SK-N-MC (cell line): Measurements from ENCODE around the gene FRAT2.
A peak's percentile ranks its signal among the peaks of the same experiment; 100 is the strongest.

Experiments used
- DNase-seq: peaks from one replicate; pipeline ENCODE4 v3.0.0-alpha.2; 2011; ENCODE audit warnings: low read depth, low spot score
- H3K27ac ChIP-seq: fragments of 200-600 bp; sonication (generic); 2 replicates; pipeline ENCODE4 v1.5.1; 2016; ENCODE audit warnings: mixed run types
- H3K36me3 ChIP-seq: fragments of 200-600 bp; sonication (generic); 2 replicates; pipeline ENCODE4 v1.6.1; 2017; ENCODE audit warnings: antibody characterized with exemption, low read length, mixed read lengths; ENCODE audit not compliant: insufficient read depth
- H3K4me3 ChIP-seq: fragments of 200-600 bp; sonication (generic); 2 replicates; pipeline ENCODE4 v1.5.1; 2016
- H3K9ac ChIP-seq: fragments of 200-600 bp; sonication (generic); 2 replicates; pipeline ENCODE4 v1.8.0; 2017; ENCODE audit warnings: mixed run types, mixed read lengths; ENCODE audit not compliant: insufficient read length
- H3K9me3 ChIP-seq: fragments of 200-600 bp; sonication (generic); 2 replicates; pipeline ENCODE4 v1.6.1; 2017; ENCODE audit warnings: low read depth, mild to moderate bottlenecking, antibody characterized with exemption, low read length, moderate library complexity, mixed read lengths
- EZH2 ChIP-seq: fragments of 200-600 bp; sonication (generic); IDR thresholded peaks from one replicate; pipeline ENCODE4 v1.6.1; 2017; ENCODE audit warnings: antibody characterized with exemption
- FOXP2 ChIP-seq: optimal IDR thresholded peaks from 2 replicates; pipeline ENCODE3; 2011; ENCODE audit warnings: mild to moderate bottlenecking, moderate library complexity; ENCODE audit not compliant: insufficient read depth; ENCODE audit errors: extremely low read length, control extremely low read depth
- POLR2AphosphoS5 ChIP-seq: IDR thresholded peaks from 2 replicates; pipeline ENCODE4 v1.6.1; 2012; ENCODE audit warnings: mild to moderate bottlenecking, low read depth, low read length, borderline replicate concordance

Gene FRAT2

GRCh38 chr10:97341416-97341815 is 6.9 kb upstream of the FRAT2 start:
- H3K9me3 ChIP-seq, result no peaks in the 10 kb centered on the region

DNA sequence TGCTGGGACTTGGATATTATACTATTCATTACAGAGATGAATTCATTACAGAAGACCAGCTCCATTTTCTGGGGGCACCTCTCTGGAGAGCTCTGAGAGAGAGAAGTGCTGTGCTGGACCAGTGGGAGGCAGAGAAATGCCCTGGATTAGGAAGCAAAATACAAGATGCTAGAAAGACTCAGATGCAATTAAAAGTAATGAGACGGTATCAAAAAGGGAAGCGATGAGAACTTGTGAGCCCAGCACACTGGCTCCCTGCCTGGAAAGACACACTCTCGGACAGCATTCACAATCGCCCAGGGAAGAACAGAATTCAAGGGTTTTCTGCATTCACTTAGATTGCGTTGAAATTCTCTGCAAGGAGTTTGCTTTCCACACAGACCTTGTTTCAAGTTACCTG is 3.5 kb upstream of the FRAT2 start:
- Histone ChIP-seq H3K36me3 (no peaks in the 10 kb centered on the region), H3K9ac (no peak overlapping the region), H3K27ac (no peak overlapping the region), H3K4me3 (no peak overlapping the region), H3K9me3 (no peaks in the 10 kb centered on the region)
- no peak for DNase-seq
- TF ChIP-seq FOXP2, result no peak

More at GRCh38 chr10:97341416-97341815, 6.9 kb upstream of the FRAT2 start:
- Histone ChIP-seq H3K9ac (no peak overlapping the region), H3K36me3 (no peaks in the 10 kb centered on the region), H3K4me3 (no peak overlapping the region), H3K27ac (no peak overlapping the region)
- no peak for DNase-seq
- TF ChIP-seq EZH2, result no peak
- no peak for TF ChIP-seq FOXP2
- TF ChIP-seq POLR2AphosphoS5, result no peak

DNA sequence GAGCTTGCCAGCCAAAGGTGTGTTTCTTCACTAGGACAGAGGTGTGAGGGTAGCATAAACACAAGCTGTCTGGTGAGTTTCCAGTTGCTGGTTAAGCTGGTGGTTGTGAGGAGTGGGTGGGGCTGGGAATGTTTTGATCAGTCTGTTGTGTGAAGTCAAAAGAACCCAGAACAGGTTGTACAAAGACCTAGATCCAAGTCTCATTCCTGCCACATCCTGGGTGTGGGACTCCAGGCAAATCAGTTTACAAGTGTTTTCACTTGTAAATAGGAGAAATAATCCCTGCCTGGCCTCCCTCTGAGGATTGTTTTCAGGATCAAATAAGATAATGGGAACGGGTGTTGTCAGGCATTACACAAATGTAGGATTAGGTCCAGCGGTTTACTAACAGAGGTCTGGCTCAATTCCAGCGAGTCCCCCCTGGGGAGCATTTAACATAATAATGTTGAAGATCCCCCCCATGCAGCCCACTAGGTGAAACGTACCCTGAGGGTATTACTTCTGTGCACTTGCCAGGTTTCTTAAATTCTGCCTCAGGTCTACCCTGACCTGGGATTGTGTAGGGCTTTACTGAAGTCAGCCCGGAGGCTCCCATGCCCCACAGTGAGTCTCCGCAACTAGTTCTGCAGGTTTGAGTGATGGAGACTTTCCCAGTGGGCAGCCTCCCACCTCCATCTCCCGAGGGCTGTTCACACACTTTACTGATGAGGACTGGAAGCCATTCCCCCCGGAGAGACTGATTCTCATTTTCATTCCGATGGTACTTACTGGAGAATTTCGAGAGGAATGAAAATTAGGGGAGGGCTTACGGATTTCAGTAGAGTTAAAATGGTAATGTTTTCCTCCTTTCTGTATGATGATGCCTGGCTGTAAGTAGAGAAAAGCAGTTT is 2.7 kb upstream of the FRAT2 start:
- Histone ChIP-seq H3K27ac (no peak overlapping the region), H3K4me3 (peak overlapping the region; percentile 25), H3K36me3 (no peaks in the 10 kb centered on the region), H3K9me3 (no peaks in the 10 kb centered on the region), H3K9ac (no peak overlapping the region)
- no peak for DNase-seq
- TF ChIP-seq POLR2AphosphoS5 (no peak), EZH2 (no peak), FOXP2 (no peak)

DNA sequence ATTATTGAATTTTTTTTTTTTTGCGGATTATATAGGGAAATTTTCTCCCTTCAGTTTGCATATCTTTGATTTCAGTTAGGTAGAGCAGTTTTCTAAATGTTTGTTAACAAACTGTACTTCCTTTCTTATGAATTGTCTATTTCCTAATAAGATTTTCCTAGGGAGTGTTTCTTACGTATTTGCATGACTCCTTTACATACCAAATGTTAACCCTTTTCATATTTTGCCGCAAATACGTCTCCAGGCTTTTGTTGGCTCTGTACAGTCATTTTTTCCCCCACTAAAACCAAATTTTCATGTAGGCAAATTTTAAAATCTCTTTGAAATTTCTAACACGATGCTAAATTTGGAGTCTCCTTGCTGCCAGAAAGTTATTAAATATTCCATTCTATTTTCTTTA is 1.9 kb upstream of the FRAT2 start:
- Histone ChIP-seq H3K36me3 (no peaks in the 10 kb centered on the region), H3K9me3 (no peaks in the 10 kb centered on the region), H3K27ac (no peak overlapping the region), H3K4me3 (no peak overlapping the region), H3K9ac (no peak overlapping the region)
- DNase-seq, result no peak
- no peak for TF ChIP-seq POLR2AphosphoS5
- TF ChIP-seq FOXP2, result no peak
- no peak for TF ChIP-seq EZH2

DNA sequence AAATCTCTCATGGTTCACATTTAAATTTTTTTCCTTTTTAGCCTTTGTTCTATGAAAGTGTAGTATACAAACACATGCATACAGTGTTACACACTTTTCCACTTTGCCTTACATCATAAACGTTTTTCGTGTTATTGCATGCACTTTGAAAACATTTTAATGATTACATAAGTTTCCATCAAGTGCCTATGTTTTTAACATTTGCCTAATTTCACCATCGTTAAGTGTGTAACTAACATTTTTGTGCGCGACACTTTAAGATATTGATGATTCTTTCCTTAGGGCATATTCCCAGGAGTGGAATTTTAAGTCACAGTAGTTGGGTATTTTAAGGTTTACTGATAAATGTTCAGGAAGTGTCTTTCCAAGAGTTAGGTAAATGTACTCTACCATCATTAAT is 1.5 kb upstream of the FRAT2 start:
- H3K4me3 ChIP-seq, result no peak overlapping the region
- H3K36me3 ChIP-seq, result no peaks in the 10 kb centered on the region
- DNase-seq, result no peak
- no peaks in the 10 kb centered on the region for H3K9me3 ChIP-seq
- TF ChIP-seq EZH2 (no peak), FOXP2 (no peak), POLR2AphosphoS5 (no peak)
- H3K27ac ChIP-seq, result no peak overlapping the region
- no peak overlapping the region for H3K9ac ChIP-seq

- no peak overlapping the region for H3K27ac ChIP-seq
- peak overlapping the region; percentile 89 for H3K9ac ChIP-seq
- TF ChIP-seq FOXP2 (no peak), POLR2AphosphoS5 (no peak), EZH2 (no peak)
- H3K4me3 ChIP-seq, result peak overlapping the region; percentile 78
- no peaks in the 10 kb centered on the region for H3K36me3 ChIP-seq
- no peak for DNase-seq
- H3K9me3 ChIP-seq, result no peaks in the 10 kb centered on the region
These were observed 675 bp upstream of the FRAT2 start for GRCh38 chr10:97335188-97335619.

DNA sequence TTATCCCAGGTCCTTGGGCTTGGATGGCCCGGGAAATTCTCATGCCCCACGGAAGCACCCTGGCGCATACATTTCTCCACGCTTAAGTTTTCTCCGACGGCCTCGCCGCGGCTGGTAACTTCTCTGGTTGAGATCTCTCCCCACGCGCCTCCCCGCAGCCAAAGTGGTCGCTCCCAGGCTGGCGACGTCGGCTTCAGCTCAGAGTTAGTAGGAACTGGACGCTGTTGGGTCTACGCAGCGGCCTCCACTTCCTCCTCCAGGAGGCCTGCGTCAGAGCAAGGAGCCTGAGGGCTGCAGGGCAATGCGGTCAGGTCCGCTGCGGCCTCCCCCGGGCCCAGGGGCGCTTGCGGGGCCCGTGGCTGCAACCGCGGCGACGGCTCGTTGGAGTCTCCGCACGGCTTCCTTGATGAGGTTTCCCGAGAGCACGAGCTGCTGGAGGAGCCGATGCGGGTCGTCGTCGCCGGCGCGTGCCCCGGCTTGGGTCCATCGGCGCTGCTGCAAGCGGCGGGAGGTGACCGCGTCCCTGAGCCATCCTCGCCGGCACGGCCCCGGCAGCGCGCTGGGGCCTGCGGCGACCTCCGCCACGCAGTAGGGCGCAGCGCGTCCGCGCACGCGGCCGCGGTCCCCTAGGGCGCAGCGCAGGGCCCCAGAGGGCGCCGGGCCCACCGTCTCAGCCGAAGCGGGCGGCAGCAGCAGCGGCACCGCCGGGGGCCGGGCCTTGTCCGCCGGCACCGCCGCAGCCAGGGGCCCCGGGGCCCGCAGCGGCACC is 744 bp downstream of the FRAT2 start:
- Histone ChIP-seq H3K27ac (no peak overlapping the region), H3K4me3 (peak overlapping the region; percentile 78), H3K9me3 (no peaks in the 10 kb centered on the region), H3K36me3 (no peaks in the 10 kb centered on the region), H3K9ac (peak overlapping the region; percentile 69)
- TF ChIP-seq FOXP2, result no peak
- no peak for DNase-seq

- Histone ChIP-seq H3K27ac (no peak overlapping the region), H3K4me3 (peak overlapping the region; percentile 78), H3K9me3 (no peaks in the 10 kb centered on the region), H3K9ac (peak overlapping the region; percentile 69), H3K36me3 (no peaks in the 10 kb centered on the region)
- TF ChIP-seq EZH2 (no peak), FOXP2 (no peak), POLR2AphosphoS5 (no peak)
- DNase-seq, result no peak
These were observed 1.3 kb downstream of the FRAT2 start for GRCh38 chr10:97333351-97333600.
